ENCODE results near the gene SURF1.

DNA sequence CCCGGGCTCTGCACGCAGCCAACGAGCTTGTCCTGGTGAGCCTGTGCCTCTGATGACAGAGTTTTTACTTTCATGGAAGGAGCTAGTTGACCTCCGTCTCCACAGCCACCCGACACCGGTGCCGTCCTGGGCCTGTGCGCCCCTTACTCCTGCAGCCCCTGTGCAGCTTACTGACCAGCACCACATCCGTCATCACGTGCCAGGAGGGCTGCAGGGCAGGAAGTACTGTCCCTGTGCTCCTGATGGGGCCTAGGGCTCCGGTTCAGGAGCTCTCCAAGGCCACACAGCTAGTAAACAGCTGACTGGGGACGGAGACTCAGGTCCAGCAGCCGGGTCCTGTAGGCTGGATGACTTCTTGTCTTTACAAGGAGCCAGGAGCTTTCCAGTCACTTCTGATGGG, 30.1 kb upstream of the SURF1 start:
- TF ChIP-seq, protein P1, sequence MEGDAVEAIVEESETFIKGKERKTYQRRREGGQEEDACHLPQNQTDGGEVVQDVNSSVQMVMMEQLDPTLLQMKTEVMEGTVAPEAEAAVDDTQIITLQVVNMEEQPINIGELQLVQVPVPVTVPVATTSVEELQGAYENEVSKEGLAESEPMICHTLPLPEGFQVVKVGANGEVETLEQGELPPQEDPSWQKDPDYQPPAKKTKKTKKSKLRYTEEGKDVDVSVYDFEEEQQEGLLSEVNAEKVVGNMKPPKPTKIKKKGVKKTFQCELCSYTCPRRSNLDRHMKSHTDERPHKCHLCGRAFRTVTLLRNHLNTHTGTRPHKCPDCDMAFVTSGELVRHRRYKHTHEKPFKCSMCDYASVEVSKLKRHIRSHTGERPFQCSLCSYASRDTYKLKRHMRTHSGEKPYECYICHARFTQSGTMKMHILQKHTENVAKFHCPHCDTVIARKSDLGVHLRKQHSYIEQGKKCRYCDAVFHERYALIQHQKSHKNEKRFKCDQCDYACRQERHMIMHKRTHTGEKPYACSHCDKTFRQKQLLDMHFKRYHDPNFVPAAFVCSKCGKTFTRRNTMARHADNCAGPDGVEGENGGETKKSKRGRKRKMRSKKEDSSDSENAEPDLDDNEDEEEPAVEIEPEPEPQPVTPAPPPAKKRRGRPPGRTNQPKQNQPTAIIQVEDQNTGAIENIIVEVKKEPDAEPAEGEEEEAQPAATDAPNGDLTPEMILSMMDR (conservative IDR thresholded peaks at IDR 0.05; ENCODE audit: low read depth, low read length) = no peak
- TF ChIP-seq EZH2phosphoT487 (IDR thresholded peaks at IDR 0.05; ENCODE audit: borderline replicate concordance, low read length) (no peak), EZH2 (IDR thresholded peaks at IDR 0.05; ENCODE audit: low read length, unreplicated experiment) (no peak)
